Left hindlimb (tissue), 1 donor: Measurements from ENCODE around the gene UTS2R.
"Not testable (repeated sequence)": the region's sequence is repeated elsewhere in the genome, so short reads cannot be mapped to it uniquely, and the experiment has no call there.

Experiments
- DNase-seq: peaks from one replicate; pipeline ENCODE4 v3.0.0-alpha.2; 2018

The UTS2R gene

DNA sequence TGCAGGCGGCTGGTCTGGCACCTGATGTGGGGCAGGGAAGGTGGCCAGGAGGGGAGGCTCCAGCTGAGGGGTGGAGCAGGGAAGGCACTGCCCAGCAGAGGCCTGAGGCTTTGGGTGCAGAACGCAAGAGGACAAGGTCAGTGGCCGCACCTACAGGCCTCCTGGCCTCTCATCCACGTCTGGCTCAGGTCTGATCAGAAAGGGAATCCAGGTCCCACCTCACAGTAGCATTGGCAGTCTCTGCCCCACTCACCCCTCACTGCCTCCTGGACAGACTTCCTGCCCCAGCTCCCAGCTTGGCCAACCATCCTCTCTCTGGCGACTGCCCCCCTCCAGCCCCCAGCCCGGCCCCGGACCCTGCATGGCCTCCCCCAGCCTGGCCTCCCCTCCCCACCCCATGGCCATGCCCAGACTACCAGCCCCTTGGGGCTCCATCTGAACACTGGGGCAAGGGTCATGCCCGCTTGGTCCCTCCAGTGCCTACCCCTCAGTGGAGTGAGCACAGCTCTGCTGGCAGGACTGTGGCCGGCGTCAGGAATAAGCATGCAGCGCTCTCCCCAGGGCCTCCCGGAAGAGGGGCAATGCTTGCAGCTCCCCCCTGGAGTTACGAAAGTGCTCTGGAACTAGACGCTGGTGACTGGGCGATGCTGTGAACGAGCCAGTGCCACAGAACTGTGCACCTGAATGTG is 4.6 kb downstream of the UTS2R start:
- no peak for DNase-seq

DNA sequence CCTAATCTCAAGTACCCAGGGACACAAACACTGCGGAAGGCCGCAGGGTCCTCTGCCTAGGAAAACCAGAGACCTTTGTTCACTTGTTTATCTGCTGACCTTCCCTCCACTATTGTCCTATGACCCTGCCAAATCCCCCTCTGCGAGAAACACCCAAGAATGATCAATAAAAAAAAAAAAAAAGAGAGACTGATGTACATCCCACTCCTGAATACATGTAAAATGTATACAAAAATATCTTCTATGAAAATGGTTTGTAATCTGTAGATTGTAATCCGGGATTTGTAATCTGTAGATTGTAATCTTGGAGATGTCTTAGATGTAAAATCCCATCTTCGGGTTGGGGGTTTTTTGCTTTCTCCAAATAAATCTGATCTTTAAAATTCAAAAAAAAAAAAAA is 5.7 kb downstream of the UTS2R start:
- not testable (repeated sequence) for DNase-seq

DNA sequence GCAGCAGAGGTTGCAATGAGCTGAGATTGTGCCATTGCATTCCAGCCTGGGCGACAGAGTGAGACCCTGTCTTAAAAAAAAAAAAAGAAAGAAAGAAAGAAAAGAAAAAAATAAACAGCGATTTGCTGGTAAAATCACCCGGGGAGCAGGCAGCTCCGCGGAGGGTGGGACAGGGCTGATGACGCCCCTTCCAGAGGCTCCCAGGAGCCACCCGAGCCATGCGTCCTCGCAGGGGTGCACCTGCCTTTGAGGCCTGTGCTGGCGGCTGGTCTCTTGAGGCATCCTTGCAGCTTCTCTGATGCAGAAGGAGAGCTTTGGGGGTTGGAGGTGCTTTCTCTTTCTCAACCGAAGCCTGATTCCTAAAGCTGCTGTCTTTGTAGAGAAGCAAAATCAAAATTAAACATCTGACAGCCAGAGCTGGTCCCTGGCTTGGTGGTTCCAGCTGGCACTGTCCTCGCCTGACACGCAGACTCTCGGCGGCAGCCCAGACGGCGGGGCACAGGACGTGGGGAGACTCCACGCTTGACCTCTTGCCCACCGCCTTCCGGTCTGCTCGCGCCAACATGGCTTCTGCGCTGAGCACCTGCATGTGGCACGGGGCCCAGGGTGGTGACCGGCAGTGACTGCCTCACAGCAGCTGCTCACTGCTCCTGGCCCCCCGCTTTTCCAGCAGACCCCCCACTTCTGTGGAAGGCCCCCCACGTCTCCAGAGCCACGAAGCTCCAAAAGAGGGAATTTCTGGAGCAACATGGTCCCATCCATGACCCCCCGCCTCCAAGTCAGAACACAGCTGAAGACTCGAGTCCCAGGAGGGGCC is 6.6 kb downstream of the UTS2R start:
- DNase-seq: no peak

DNA sequence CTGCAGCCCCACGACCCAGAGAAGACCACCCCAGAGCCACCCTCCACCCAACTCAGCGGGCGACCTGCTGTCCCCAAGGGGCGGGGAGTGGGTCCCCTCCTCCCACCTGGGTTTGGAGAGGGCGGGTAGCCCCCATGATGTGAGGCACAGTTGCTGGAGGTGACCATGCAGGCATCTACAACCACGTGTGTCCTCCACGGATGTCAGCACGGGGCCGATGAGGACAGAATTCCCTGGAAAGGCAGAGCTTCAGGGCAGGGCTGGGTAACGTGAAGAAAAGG is 7.1 kb downstream of the UTS2R start:
- DNase-seq: no peak

DNA sequence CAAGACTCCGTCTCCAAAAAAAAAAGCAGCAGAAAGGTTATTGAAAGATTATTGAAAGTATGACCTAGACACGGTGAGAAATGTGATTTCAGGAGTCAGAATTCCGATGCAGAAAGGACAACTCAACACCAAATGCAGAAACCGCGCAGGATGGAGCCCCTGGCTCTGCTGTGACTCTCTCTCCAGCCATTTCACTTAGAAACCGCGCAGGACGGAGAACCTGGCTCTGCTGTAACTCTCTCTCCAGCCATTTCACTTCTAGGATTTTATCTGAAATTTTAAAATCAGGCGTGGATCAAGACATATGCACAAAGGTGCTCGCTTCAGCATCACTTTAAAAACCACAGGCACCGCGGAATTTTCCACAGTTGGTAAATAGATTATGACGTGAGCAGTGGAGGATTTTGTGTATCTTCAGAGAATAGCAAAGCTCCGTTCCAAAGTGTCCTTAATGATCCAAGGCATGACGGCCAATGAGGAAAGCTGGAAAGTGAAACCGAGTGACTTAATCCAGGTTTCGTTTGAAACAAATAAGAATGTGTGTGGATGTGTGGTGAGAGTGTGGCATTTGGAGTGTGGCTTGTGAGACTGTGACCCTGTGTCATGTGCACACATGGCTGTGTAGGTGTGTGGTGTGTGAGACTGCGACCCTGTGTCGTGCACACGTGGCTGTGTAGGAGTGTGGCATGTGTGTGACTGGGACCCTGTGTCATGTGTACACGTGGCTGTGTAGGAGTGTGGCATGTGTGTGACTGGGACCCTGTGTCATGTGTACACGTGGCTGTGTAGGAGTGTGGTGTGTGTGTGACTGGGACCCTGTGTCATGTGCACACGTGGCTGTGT is 9.5 kb downstream of the UTS2R start:
- DNase-seq: no peak

DNA sequence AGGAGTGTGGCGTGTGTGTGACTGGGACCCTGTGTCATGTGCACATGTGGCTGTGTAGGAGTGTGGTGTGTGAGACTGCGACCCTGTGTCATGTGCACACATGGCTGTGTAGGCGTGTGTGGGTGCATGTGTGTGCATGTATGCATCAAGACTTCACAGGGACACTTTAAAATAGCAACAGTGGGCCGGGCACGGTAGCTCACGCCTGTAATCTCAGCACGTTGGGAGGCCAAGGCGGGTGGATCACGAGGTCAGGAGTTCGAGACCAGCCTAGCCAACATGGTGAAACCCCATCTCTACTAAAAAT is 10.1 kb downstream of the UTS2R start:
- peak; percentile 3 for DNase-seq

DNA sequence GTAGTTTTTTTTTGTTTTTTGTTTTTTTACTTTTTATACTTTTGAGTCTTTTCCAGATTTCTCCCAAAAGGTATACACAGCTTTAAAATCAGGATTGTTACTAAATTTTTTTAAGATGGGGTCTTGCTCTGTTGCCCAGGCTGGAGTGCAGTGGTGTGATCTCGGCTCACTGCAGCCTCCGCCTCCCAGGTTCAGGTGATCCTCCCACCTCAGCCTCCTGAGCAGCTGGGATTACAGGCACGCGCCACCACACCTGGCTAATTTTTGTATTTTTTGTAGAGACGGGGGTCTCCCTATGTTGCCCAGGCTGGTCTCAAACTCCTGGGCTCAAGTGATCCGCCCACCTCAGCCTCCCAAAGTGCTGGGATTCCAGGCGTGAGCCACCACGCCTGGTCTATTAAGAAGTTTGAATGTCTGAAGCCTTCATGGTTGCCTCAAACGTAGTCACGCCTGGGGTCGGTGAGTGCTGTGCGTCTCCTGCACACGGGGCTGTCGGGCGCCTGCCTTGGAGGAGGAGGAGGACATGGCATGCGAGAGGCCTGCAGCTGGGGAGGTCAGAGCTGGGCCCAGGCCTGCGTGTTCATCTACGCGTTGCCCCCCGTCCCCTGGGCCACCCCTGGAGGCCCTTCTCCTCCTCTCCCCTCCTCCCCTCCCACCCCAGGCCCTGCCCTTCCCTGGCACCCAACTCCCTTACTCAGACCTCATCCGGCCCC is 10.8 kb downstream of the UTS2R start:
- not testable (repeated sequence) for DNase-seq

DNA sequence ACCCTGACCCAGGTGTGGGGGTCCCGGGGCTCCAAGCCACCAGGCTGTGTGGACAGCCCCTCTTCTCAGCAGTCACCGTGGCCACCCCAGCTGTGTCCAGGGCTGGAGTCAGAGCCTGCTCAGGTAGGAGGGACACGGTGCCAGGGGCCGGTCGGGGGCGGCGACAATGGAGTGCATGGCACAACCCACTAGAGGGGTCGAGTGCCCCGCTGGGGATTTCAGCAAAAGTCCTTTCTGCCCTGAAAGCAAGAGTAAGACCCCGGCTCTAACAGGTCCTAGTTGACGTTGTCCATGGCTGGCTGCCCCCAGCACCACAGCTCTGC is 11.3 kb downstream of the UTS2R start:
- DNase-seq: no peak

DNA sequence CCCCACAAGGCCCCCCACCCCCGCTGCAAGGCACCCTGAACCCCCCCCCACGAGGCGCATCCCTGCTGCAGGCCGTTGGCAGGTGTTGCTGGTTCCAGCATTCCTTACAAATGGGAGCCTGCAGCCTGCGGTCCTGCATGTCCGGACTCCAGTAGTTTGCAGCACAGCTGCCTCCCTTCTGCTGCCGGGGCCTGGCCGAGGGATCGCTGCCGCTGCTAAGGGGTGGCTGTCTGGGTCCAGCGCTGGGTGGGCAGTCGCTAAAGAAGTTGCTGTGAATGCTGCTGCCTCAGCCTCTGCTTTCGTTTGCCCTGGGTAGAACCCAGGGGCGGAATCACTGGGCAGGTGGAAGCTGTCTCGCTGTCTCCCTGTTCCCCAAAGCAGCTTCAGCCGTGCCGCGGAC is 11.8 kb downstream of the UTS2R start:
- DNase-seq: no peak

DNA sequence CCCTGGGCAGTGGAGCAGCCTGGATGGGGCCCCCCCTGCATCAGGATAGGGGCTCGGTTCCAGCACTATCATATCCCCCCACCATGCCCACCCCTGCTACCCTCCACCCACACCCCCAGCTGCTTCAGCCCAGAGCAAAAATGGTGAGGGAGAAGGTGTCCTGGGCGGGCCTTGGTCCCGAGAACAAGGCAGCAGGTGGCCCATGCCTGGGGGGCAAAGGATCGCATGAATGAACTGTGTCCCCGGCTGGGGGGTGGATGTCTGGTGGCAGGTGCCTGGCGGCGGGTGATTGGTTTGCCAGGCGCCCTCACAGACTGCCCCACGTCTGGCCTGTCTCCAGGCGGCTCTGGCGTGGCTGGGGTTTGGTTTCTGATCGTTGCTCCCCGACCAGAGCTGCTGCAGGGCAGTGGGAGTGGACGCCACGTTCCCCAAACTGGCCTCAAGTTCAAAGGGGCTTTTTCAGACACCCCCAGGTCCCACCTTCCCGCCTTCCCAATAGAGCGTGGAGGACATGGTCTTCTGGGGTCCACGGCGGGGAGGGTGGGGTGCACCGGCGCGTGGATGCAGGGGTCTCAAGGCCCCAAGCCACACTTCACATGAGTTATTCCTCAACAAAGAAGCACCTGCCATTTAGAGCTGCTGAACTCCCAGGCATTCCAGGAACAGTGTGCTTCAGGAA is 12.6 kb downstream of the UTS2R start:
- DNase-seq: no peak

DNA sequence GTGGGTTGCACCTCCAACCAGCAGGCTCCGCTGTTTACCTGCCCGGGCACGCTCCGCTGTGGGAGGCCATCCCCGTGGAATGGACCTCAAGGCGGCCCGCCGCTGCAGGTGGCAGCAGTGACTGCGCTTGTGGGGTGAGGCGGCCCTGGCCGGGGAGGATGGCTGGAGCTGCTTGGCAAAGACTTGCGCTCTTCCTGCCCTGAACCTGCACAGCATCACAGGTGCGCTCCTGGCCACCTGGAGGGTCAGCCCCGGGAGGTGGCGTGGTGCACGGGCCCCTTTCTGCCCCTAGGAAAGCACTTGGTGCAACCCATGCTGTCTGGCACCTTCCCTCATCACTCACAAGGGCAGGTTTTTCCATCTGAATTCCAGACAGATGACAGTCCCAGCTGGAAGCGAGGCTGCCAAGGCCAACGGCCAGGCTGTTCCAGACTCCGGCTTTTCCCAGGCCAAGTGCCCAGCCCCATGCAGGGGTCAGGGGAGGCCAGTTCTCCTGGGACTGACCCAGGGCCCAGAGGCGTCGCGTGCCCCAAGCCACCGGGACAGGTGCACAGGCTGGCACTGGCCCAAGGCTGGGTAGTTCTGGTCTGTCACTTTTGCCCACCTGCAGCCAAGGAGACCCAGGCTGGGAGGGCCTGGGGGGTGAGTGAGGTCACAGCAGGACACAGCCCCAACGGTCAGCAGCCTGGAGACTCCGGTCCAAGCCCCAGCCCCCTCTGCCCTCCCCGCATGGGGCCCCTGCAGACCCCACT is 13.3 kb downstream of the UTS2R start:
- peak; percentile 64 for DNase-seq

DNA sequence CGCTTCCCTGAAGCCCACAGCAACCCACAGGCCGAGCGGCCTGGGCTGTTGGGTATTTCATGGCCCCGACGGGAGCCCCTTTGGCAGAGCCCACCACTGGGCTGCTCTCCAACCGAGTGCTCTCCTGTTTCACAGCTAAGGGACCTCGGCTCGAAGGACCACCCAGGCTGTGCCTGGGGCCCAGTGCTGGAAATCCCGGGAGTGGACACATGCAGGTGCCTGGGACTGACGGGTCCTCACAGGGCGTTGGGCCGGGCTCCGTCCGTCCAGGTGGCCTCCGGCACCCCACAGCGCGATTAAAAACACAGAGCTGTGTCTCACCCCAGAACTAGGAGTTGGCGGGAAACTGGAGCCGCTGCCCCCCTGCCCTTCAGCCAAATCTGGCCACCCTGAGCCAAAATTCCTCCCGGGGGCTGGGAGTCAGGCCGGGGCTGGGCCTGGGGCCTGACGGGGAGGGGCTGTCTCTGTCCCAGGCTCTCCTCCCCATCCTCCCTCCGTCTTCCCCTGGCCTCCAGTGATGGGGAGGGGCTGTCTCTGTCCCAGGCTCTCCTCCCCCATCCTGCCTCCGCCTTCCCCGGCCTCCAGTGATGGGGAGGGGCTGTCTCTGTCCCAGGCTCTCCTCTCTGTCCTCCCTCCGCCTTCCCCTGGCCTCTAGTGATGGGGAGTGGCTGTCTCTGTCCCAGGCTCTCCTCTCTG is 14.1 kb downstream of the UTS2R start:
- DNase-seq: peak; percentile 85

DNA sequence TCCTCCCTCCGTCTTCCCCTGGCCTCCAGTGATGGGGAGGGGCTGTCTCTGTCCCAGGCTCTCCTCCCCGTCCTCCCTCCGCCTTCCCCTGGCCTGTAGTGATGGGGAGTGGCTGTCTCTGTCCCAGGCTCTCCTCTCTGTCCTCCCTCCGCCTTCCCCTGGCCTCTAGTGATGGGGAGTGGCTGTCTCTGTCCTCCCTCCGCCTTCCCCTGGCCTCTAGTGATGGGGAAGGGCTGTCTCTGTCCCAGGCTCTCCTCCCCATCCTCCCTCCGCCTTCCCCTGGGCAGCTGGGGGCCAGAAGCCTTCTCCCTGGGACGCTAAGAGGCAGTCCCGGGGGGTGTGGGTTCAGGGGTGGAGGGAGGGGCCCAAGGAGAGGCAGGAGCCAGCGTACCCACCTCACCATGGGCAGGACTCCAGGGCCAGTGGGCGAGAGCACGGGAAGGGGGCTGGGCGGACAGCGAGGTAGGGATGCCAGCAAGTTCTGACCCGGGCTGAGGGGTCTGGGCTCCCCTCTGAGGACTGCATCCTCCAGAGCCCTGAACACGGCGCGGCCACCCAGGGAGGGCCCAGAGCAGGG is 14.8 kb downstream of the UTS2R start:
- no peak for DNase-seq

DNA sequence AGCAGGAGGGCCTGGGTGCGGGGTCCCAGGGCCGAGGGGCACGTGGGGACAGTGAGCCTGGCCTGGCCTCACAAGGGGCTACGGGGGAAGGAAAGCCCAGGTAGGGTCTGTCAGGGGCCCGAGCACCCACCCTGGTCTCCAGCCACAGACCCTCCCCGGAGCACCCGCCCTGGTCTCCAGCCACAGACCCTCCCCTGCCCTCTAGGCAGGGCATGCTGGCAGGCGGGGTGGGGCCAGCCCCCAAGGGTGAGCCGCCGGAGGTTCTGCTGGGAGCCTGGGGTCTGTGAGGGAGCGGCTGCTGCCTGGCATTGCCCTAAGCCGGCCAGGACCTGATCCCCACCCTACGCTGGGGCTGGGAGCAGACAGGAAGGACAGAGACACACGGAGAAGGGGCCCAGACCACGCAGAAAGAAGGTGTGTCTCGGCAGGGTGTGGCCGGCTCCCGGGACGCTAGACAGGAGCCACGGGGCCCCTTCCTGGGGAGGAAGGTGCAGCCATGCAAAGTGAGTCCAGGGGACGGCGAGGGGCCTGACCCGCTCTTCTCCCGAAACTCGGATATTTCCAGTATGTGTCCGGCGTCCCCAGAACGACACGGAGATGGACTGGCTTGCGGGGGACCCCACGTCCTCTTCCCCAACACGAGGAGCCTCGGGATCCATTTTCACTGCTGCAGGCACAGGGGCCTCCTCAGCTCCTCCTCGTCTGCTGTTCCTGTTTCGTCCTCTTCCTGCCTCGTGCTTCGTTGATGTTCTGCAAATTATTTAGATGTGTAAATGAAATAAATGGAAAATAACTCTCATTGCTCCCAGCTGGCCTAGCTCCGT is 15.5 kb downstream of the UTS2R start:
- peak; percentile 23 for DNase-seq

DNA sequence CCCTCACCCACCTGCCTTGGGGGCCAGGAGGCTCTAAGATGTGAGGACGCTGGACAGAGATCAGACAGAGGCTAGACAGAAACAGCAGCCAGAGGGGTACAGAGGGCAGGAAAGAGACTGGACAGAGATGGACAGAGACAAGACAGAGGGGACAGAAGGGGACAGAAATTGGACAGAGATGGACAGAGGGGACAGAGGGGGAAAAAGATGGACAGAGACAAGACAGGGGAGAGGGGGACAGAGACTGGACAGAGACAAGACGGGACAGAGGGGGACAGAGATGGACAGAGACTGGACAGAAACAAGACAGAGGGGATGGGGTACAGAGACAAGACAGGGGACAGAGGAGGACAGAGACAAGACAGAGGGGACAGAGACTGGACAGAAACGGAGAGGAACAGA is 16.1 kb downstream of the UTS2R start:
- no peak for DNase-seq

DNA sequence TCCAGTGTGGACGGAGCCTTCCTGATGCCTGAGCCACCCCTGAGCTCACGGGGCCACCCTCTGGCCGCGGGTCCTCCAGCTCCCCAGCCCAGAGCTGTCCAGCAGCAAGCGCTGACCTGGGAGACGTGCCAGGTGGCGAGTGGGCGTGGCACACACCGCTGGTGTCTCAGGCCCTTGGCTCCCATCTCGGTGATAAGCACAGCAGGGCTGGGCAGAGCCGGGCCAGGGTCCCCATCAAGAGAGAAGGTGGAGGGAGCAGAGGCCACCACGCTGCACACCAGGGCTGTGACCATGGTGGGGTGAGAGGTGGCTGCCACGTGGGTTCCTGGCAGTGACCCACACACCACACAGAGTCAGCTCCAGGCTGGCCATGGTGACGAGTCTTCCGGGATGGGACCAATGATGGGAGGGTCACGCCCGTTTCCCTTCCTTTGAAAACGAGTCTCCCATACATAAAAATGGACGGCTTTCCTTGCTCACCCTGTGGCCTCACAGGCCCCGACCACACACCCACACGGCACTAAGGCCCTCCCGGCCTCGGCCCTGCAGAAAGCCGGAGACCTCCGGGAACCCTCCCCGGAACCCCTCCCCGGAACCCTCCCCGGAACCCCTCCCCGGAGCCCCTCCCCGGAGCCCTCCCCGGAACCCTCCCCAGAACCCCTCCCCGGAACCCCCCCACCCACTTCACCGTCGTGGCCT is 16.8 kb downstream of the UTS2R start:
- DNase-seq: no peak

DNA sequence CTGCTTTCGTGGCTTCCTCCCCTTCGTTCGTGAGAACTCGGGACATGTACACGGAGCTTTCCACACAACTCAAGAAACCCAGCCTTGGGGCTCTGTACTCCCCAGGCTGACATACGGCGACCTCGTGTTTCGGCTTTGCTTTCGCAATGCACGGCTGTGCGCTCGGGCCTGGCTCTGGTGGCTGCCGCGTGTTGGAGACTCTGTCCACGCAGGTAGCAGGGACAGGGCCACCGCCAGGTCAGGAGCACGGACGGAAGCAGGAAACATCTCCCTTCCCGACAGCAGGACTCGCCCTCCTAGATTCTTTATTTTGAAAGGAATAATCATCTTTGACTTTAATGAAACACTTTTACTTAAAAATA is 17.3 kb downstream of the UTS2R start:
- no peak for DNase-seq

DNA sequence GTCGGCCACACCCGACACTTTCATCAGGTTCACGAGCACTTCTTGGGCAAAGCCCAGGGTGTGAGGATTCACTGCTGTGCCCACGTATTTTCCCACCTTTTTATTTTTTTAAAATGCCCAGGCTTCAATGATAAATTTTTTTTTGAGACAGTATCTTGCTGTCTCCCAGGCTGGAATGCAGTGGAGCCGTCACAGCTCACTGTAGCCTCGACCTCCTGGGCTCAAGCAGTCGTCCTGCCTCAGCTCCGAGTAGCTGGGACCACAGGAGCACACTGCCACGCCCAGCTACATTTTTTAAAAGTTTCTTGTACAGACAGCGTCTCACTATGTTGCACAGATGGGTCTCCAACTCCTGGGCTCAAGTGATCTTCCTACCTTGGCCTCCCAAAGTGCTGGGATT is 17.8 kb downstream of the UTS2R start:
- DNase-seq: no peak

DNA sequence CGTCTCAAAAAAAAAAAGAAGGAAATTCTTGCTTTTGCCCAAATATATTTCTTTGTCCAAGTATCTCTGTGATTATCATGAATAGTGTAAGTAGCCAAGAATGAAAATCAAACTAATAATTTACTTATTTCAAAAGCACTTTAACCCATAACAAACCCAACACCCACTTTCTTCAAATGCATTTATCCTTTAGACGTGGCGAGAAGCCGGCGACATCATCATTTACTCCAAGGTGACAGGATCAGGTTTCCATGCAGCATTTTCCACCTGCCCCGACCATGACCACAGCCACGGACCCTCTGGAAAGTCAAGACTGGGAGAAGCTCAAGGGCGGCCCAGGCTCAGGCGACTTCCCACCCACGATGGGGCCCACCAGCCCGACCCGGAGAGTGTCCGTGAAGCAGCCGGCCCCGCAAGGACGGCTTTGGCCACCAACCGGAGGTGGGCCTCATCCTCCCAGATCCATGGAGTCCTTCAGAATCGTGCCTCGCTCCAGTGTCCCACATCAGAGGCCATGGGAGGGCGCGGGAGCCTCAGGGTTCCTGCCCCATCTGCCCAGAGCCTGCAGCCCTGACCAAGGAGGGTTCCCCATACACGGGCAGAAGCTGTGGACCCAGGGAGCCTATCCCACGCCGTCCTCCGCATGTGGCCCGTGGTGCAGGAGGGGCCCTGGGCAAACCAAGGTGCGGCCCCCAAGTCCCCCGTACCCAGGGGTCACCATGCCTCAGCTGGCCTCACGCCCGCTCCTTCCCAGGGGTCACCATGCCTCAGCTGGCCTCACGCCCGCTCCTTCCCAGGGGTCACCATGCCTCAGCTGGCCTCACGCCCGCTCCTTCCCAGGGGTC is 18.7 kb downstream of the UTS2R start:
- no peak for DNase-seq
